Hematopoietic multipotent progenitor cell treated with erythropoietin and hydrocortisone succinate and interleukin-3 and kit ligand, for 4 days (in vitro differentiated cells): Measurements from ENCODE around the gene CDC42EP4.
A peak's percentile ranks its signal among the peaks of the same experiment; 100 is the strongest.

Experiments
- DNase-seq: peaks from one replicate; pipeline ENCODE4 v3.0.0-alpha.2; 2015

The CDC42EP4 gene

GRCh38 chr17:73293480-73293911, 18.3 kb downstream of the CDC42EP4 start:
- DNase-seq: no peak

DNA sequence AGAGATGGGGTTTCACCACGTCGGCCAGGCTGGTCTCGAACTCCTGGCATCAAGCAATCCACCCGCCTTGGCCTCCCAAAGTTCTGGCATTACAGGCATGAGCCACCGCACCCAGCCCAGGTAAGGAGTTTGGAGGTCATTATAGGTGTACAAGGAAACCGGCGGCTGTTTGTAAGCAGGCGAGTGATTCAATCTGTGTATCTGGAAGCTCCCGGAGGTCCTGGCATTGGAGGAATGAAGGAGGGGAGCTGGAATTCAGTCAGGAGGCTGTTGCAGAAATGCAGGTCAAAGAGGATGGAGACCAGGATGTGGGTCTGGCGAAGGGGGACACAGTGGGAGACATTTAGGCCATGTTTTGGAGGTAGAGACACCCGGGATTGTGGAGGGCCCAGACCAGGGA, 18.8 kb downstream of the CDC42EP4 start:
- no peak for DNase-seq

- DNase-seq: no peak
Observed at GRCh38 chr17:73292031-73292531, 19.7 kb downstream of the CDC42EP4 start.

GRCh38 chr17:73291260-73291801, 20.5 kb downstream of the CDC42EP4 start:
- peak; percentile 92 for DNase-seq

- peak; percentile 46 for DNase-seq
Observed at GRCh38 chr17:73290399-73291259, 21.2 kb downstream of the CDC42EP4 start.

DNA sequence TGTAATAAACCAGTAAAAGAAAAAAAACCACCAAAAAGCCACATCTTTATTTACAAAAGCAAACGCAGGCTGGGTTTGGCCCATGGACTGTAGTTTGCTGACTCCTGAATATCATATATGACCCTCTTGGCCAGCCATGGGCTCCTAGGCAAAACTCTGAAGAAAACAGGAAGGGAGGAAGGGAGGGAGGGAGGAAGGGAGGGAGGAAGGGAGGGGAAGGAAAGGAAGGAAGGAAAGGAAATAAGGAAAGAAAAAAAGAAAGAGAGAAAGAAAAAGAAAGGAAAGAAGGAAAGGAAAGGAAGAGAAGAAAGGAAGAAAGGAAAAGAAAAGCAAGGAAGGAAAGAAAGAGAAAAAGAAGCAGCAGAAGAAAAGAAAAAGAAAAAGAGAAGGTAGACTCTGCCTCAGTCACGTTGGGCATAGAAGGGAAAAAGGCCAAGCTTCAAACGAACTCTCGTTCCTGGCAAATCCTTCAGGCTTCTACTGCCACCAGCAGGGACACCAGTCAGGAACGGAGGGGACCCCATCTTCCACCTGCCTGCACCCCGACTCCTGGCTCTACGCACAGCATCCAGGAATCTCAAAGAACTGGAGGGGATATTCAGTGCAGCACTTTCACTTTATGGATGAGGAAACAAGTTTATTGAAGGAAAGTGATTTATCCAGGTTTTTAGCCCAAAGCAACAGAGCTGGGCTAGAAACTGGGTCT, 22.1 kb downstream of the CDC42EP4 start:
- DNase-seq: no peak

DNA sequence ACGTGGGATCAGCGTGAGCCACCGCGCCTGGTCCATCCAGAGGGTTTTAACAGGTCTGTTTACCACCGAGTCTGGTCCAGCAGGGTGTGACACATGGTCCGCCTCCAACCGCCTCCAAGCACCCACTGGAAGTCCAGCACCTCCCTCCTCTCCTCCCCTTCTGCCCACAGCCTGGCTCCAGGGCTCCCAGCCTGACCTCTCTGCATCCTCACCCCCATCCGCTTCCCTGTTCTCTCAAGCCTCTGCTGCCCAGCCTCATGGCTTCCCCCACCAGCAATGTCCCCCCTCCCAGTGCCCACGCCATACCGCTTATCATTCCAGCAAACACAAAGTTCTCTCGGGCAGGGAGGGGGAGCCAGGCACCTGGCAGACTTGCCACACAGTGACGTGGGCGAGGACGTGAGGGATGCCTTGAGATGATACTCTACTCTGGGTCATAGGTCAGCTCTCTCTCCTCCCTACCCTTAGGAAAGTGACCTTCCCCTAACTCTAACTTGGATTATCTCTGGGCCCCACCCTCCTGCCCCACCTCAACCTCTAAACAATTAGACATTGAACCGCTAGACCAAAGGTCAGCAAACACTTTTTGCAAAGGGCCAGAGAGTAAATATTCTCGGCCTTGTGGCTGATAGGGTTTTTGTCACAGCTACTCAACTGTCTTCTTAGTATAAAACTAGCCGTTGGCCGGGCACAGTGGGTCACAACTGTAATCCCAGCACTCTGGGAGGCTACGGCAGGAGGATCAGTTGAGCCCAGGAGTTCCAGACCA, 23.1 kb downstream of the CDC42EP4 start:
- peak; percentile 28 for DNase-seq

GRCh38 chr17:73286863-73287296, 24.9 kb downstream of the CDC42EP4 start:
- no peak for DNase-seq

DNA sequence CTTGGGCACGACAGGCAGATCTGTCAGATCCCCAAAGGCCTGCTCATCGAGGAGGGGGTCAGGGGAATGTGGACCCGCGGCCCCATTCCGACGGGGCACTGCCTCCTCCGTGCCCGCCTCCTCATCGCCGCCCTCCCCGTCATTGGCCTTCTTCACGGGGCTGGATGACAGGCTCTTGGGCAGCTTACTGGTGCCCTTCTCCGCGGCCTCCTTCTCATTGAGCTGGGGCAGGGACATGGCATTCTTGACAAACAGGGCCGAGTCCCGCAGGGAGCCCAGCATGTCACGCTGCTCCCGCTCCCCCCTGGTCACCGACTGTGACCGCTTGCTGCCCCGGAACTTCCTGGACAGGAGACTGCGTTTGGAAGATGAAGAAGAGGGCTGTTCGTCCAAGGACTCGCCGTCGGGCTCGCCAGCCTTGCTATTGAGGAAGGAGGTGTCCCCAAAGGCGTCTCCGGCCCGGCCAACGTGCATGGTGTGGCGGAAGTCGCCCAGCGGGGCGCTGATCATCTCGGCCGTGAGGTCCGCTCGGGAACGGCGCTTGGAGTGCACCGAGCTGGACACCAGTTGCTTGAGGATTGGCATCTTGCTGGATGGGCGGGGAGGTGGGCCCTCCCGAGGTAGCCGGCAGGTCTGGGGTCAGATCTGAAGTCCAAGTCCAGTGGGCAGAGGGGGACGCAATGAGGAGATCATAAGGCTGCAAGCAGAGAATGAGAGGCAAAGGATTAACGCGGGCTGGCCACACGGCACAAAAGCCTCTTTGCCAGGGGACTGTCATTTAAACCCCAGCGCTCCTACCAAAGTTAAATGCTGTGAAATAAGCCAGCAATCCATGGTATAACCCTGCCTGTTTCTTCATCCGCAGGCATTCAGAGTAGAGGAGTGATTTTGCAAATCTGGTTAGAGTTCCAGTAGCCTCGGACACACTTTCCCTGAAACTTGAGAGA, 25.6 kb downstream of the CDC42EP4 start:
- DNase-seq: no peak

- DNase-seq: no peak
Observed at GRCh38 chr17:73285603-73285908, 26.2 kb downstream of the CDC42EP4 start.

GRCh38 chr17:73284906-73285602, 26.7 kb downstream of the CDC42EP4 start:
- no peak for DNase-seq

GRCh38 chr17:73284354-73284753, 27.4 kb downstream of the CDC42EP4 start:
- DNase-seq: no peak

- DNase-seq: no peak
Observed at GRCh38 chr17:73283841-73284282, 27.9 kb downstream of the CDC42EP4 start.

- no peak for DNase-seq
Observed at GRCh38 chr17:73283250-73283649, 28.6 kb downstream of the CDC42EP4 start.

- no peak for DNase-seq
Observed at GRCh38 chr17:73282629-73283028, 29.2 kb downstream of the CDC42EP4 start.

DNA sequence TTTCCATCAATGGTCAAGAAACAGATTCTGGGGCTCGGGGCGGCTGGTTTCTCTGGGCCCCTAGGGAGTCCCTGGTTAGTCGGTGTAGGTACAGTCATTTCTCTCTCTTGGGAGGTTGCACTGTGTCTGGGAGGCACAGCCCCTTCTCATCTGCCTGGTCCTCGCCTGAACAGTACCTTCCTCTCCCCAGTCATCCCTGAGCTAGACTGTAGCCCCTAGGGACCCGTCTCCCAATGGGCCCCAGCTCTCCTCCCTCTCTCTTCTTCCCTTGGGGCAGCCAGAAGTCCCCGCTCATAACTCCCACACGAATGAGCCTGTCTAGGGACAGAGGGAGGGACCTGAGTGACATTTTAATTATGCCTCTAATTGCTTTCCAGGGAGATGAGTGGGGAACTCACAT, 29.9 kb downstream of the CDC42EP4 start:
- DNase-seq: no peak

DNA sequence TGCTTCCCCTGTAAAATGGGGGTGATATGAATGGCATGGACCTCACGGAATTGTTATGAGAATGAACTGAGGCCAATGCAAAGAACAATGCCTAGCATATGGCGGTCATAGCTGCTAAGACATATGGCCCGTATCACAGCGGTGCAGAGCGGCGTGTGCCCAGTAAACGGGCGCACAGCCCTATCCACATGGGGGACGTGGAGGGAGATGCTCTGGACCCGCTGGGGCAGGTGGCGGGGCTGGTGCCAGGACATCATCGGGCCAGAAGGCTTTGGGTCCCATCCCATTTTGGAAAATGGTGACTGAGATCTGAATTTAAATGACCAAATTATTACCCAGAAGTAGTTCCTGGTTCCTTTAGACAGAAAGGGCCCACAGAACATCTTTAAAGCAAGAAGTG, 31.6 kb downstream of the CDC42EP4 start:
- no peak for DNase-seq

DNA sequence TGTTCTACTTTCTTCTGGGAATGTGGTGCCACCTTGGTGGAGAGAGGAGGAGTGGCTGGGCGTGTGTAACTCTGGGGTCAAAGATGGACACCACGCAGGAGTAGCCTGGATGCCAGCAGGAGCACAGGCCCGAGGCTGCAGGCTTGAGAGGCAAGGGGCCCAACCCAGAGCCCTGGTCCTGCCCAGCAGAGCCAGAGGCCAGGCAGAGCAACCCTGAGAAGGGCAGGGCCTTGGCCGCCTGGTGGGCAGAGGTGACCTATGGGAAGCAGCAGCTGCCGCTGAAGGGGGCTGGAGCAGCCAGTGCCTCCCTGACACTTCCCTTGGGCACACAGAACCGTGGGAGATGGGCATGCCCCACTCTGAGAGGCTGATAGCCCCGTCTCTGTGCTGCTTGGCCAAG, 32.1 kb downstream of the CDC42EP4 start:
- DNase-seq: no peak

DNA sequence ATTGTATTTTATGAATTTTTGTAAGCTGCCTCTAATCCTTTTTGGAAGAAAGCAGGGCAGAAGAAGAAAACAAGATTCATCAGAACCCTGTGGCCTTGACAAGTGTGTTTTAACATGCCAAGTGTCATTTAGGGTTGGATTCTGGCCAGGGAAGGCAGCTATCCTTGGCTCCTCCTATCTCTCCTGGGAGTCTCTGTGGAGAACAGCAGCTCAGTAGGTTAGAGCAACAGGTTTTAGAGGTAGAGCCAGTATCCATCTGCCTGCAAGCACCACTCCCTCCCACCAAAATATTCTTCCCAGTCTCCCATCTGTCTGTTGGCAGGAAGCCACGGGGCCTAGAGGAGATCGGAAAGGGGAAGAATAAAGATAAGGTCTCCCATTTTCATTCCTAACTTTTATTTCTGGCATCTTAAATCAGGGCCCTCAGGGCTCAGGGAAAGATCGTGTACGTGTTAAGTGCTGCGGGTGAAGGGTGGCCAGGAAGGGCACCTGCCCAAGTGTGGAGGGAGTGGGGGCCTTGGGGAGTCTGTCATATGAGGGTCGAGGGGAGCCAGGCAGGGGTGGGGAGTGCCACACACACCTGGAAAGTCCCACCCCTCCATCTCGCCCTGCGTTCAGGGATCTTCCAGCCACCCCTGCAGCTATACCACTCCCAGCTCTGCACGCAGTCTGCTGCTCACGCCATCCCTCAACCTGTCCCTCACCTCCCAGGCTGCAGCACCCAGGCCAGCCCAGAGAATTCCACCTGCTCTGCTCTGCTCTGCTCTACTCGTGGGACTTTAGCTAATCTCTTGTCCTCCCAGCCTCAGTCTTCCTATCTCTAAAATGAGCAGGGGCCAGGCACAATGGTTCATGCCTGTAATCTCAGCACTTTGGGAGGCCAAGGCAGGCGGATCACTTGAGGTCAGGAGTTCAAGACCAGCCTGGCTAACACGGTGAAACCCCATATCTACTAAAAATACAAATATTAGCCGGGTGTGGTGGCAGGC, 33.0 kb downstream of the CDC42EP4 start:
- DNase-seq: no peak

DNA sequence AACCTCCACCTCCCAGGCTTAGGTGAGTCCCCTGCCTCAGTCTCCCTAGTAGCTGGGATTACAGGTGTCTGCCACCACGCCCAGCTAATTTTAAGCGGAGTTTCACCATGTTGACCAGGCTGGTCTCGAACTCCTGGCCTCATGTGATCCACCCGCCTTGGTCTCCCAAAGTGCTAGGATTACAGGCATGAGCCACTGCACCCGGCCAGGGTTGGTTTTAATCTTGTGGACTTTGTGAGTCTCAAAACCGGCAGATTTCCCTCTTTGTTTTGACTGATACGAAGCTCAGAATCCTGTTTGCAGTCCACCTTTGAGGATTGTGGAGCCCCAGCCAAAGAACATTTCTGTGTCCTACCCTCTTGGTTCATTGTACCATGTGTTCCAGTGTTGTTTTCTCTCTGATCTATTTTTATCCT, 33.7 kb downstream of the CDC42EP4 start:
- no peak for DNase-seq
